ENCODE data around the gene C10orf62.

C10orf62 gene

GRCh38 chr10:97590082-97590747 lies 694 bp downstream of the C10orf62 start:
- Histone ChIP-seq H3K4me3 (replicated peaks; ENCODE audit: low read depth, low read length) (no peak overlapping the region), H3K27me3 (replicated peaks; ENCODE audit: control insufficient read depth, insufficient read depth, low read length) (no peaks in the 10 kb centered on the region), H3K36me3 (ENCODE audit: control insufficient read depth, insufficient read depth, low read length) (no peaks in the 10 kb centered on the region)
- DNase-seq (ENCODE audit: extremely low read depth, insufficient read length) = no peak
- TF ChIP-seq CTCF (IDR thresholded peaks at IDR 0.05; ENCODE audit: insufficient read depth, low read length, poor library complexity, severe bottlenecking) = no peak

GRCh38 chr10:97590748-97591495 lies 1.4 kb downstream of the C10orf62 start:
- no peaks in the 10 kb centered on the region for H3K27me3 ChIP-seq (replicated peaks; ENCODE audit: control insufficient read depth, insufficient read depth, low read length)
- DNase-seq (ENCODE audit: extremely low read depth, insufficient read length) = no peak
- no peak for TF ChIP-seq CTCF (IDR thresholded peaks at IDR 0.05; ENCODE audit: insufficient read depth, low read length, poor library complexity, severe bottlenecking)
- H3K4me3 ChIP-seq (replicated peaks; ENCODE audit: low read depth, low read length) = no peak overlapping the region
- no peaks in the 10 kb centered on the region for H3K36me3 ChIP-seq (ENCODE audit: control insufficient read depth, insufficient read depth, low read length)

- H3K36me3 ChIP-seq (ENCODE audit: control insufficient read depth, insufficient read depth, low read length) = no peaks in the 10 kb centered on the region
- no peak for TF ChIP-seq CTCF (IDR thresholded peaks at IDR 0.05; ENCODE audit: insufficient read depth, low read length, poor library complexity, severe bottlenecking)
- no peak for DNase-seq (ENCODE audit: extremely low read depth, insufficient read length)
- no peak overlapping the region for H3K4me3 ChIP-seq (replicated peaks; ENCODE audit: low read depth, low read length)
- no peaks in the 10 kb centered on the region; the same call in 1 of the 2 replicates for H3K27me3 ChIP-seq (replicated peaks; ENCODE audit: control insufficient read depth, insufficient read depth, low read length)
Measured at GRCh38 chr10:97593421-97593820, 3.9 kb downstream of the C10orf62 start.

GRCh38 chr10:97596101-97597082 lies 6.9 kb downstream of the C10orf62 start:
- no peaks in the 10 kb centered on the region; the same call in 1 of the 2 replicates for H3K27me3 ChIP-seq (replicated peaks; ENCODE audit: control insufficient read depth, insufficient read depth, low read length)
- TF ChIP-seq CTCF (IDR thresholded peaks at IDR 0.05; ENCODE audit: insufficient read depth, low read length, poor library complexity, severe bottlenecking) = no peak
- DNase-seq (ENCODE audit: extremely low read depth, insufficient read length) = no peak
- no peaks in the 10 kb centered on the region for H3K36me3 ChIP-seq (ENCODE audit: control insufficient read depth, insufficient read depth, low read length)
- H3K4me3 ChIP-seq (replicated peaks; ENCODE audit: low read depth, low read length) = no peak overlapping the region

- TF ChIP-seq CTCF (IDR thresholded peaks at IDR 0.05; ENCODE audit: insufficient read depth, low read length, poor library complexity, severe bottlenecking) = no peak
Measured at GRCh38 chr10:97597778-97598177, 8.3 kb downstream of the C10orf62 start.

More at GRCh38 chr10:97597778-97598177, 8.3 kb downstream of the C10orf62 start:
- H3K27me3 ChIP-seq (replicated peaks; ENCODE audit: control insufficient read depth, insufficient read depth, low read length) = no peaks in the 10 kb centered on the region; the same call in 1 of the 2 replicates
- no peak for DNase-seq (ENCODE audit: extremely low read depth, insufficient read length)
- no peak overlapping the region for H3K4me3 ChIP-seq (replicated peaks; ENCODE audit: low read depth, low read length)
- no peaks in the 10 kb centered on the region for H3K36me3 ChIP-seq (ENCODE audit: control insufficient read depth, insufficient read depth, low read length)

All from GM06990 (cell line).